Measurements from ENCODE around the gene TRIM63. TPM values are rescaled to one million over a fixed set of nuclear protein-coding genes. Genes with fewer than 3 reads are reported as not detected.

The TRIM63 gene
- total and polyA plus RNA-seq, 2 donors (not counting 3 experiments of a cell fraction or from before 2014, with no cell fraction given): not detected

GRCh38 chr1:26020330-26020768 is 47.1 kb downstream of the TRIM63 start:
- Histone ChIP-seq H3K4me1 (ENCODE audit: control insufficient read depth, extremely low read depth, insufficient read depth, low read length) (no peaks in the 10 kb centered on the region), H4K20me1 (replicated peaks; ENCODE audit: control insufficient read depth, extremely low read depth, insufficient read depth, low read length) (no peaks in the 10 kb centered on the region), H3K9me1 (replicated peaks; ENCODE audit: control insufficient read depth, extremely low read depth, insufficient read depth, low read length) (no peaks in the 10 kb centered on the region), H3K79me2 (ENCODE audit: control insufficient read depth, insufficient read depth, low read length) (no peaks in the 10 kb centered on the region), H3K36me3 (ENCODE audit: control insufficient read depth in 2 of 2, extremely low read depth in 1 of 2, insufficient read depth in 2 of 2, low read length in 2 of 2) (no peaks in the 10 kb centered on the region), H3K9me3 (replicated peaks; ENCODE audit: control insufficient read depth, insufficient read depth, low read length) (no peaks in the 10 kb centered on the region), H3K27ac (ENCODE audit: insufficient read depth, low read depth, low read length) (no peak overlapping the region), H3K9ac (replicated peaks; ENCODE audit: extremely low read depth, insufficient read depth, low read length) (no peak overlapping the region), H3K27me3 (ENCODE audit: control insufficient read depth in 2 of 2, insufficient read depth in 2 of 2, low read length in 2 of 2) (peaks cover 2 to 4% of the 10 kb centered on the region in 2 experiments), H3K4me2 (ENCODE audit: insufficient read depth, low read length) (no peak overlapping the region), H3K4me3 (replicated peaks in 1 of 3; ENCODE audit: insufficient read depth in 1 of 3, low read depth in 1 of 3, low read length in 3 of 3) (no peak overlapping the region), H2AFZ (ENCODE audit: low read depth, low read length) (no peak overlapping the region)
- BruUV-seq (replicated peaks): no TSS peak
- CTCF ChIA-PET: interaction anchor here (0.9 to 2.9 kb wide), 3 partner anchors 15 to 125 kb away, joined by 3 to 8 read pairs (median 3); partner anchors contain the start of gene PAFAH2
- no peak for TF ChIP-seq GATA2 (IDR thresholded peaks at IDR 0.05; ENCODE audit: insufficient read depth, insufficient read length, low read depth, low read length)
- dilution Hi-C loops (cut with MboI; ENCODE audit: extremely low pct_ligation_motif_present, low sequenced_read_pairs) (no loop called here), intact Hi-C loops (cut with micrococcal nuclease) (no loop called here)
- FAIRE-seq: no peak
- DNase-seq (ENCODE audit: low read depth, low spot score): no peak
- POLR2A ChIA-PET: no interaction called here

- no peak overlapping the region for H3K27ac ChIP-seq (ENCODE audit: insufficient read depth, low read depth, low read length)
- H3K27me3 ChIP-seq (ENCODE audit: control insufficient read depth in 2 of 2, insufficient read depth in 2 of 2, low read length in 2 of 2): peaks cover 2 to 4% of the 10 kb centered on the region in 2 experiments
- H2AFZ ChIP-seq (ENCODE audit: low read depth, low read length): no peak overlapping the region
- no peak overlapping the region for H3K4me3 ChIP-seq (replicated peaks in 1 of 3; ENCODE audit: insufficient read depth in 1 of 3, low read depth in 1 of 3, low read length in 3 of 3)
- no peaks in the 10 kb centered on the region for H4K20me1 ChIP-seq (replicated peaks; ENCODE audit: control insufficient read depth, extremely low read depth, insufficient read depth, low read length)
- no peak overlapping the region for H3K4me2 ChIP-seq (ENCODE audit: insufficient read depth, low read length)
- CTCF ChIA-PET: interaction anchor here (0.9 to 1.1 kb wide), 3 partner anchors 22 to 125 kb away, joined by 3 to 4 read pairs (median 3); partner anchors contain the start of gene PAFAH2
- H3K79me2 ChIP-seq (ENCODE audit: control insufficient read depth, insufficient read depth, low read length): no peaks in the 10 kb centered on the region
- no peaks in the 10 kb centered on the region for H3K4me1 ChIP-seq (ENCODE audit: control insufficient read depth, extremely low read depth, insufficient read depth, low read length)
- FAIRE-seq (no peak), DNase-seq (ENCODE audit: low read depth, low spot score) (no peak)
- POLR2A ChIA-PET: interaction anchor here (0.7 kb wide), 1 partner anchor 32 kb away, joined by 6 read pairs; no protein-coding TSS in a partner anchor
- H3K36me3 ChIP-seq (ENCODE audit: control insufficient read depth in 2 of 2, extremely low read depth in 1 of 2, insufficient read depth in 2 of 2, low read length in 2 of 2): no peaks in the 10 kb centered on the region
- no peaks in the 10 kb centered on the region for H3K9me3 ChIP-seq (replicated peaks; ENCODE audit: control insufficient read depth, insufficient read depth, low read length)
- H3K9me1 ChIP-seq (replicated peaks; ENCODE audit: control insufficient read depth, extremely low read depth, insufficient read depth, low read length): no peaks in the 10 kb centered on the region
- no TSS peak for BruUV-seq (replicated peaks)
- TF ChIP-seq JUN (IDR thresholded peaks at IDR 0.05; ENCODE audit: borderline replicate concordance, insufficient read depth, insufficient read length, low read depth) (no peak), FOS (IDR thresholded peaks at IDR 0.05; ENCODE audit: borderline replicate concordance, insufficient read depth, low read length) (no peak), CTCF (IDR thresholded peaks at IDR 0.05; ENCODE audit: extremely low read depth in 1 of 2, insufficient read depth in 1 of 2, low read depth in 1 of 2, low read length in 2 of 2) (no peak), POLR2A (IDR thresholded peaks at IDR 0.05; ENCODE audit: low read depth, low read length) (no peak), GATA2 (IDR thresholded peaks at IDR 0.05; ENCODE audit: insufficient read depth, insufficient read length, low read depth, low read length) (no peak), MYC (IDR thresholded peaks at IDR 0.05; ENCODE audit: low read depth, low read length) (no peak), EZH2 (IDR thresholded peaks at IDR 0.05; ENCODE audit: borderline replicate concordance, low read depth, low read length, severe bottlenecking) (no peak), POLR2AphosphoS5 (IDR thresholded peaks at IDR 0.05; ENCODE audit: insufficient read depth, low read depth, low read length) (no peak), MAX (IDR thresholded peaks at IDR 0.05; ENCODE audit: insufficient read depth, insufficient read length) (no peak)
- intact Hi-C loops (cut with micrococcal nuclease): no loop called here
- no peak overlapping the region for H3K9ac ChIP-seq (replicated peaks; ENCODE audit: extremely low read depth, insufficient read depth, low read length)
- dilution Hi-C loops (cut with MboI; ENCODE audit: extremely low pct_ligation_motif_present, low sequenced_read_pairs): no loop called here
Observed at GRCh38 chr1:26019641-26020315, 47.7 kb downstream of the TRIM63 start.
